Measurements from ENCODE around the gene ARHGDIG.
"Not testable (repeated sequence)": the region's sequence is repeated elsewhere in the genome, so short reads cannot be mapped to it uniquely, and the experiment has no call there.

The ARHGDIG gene

DNA sequence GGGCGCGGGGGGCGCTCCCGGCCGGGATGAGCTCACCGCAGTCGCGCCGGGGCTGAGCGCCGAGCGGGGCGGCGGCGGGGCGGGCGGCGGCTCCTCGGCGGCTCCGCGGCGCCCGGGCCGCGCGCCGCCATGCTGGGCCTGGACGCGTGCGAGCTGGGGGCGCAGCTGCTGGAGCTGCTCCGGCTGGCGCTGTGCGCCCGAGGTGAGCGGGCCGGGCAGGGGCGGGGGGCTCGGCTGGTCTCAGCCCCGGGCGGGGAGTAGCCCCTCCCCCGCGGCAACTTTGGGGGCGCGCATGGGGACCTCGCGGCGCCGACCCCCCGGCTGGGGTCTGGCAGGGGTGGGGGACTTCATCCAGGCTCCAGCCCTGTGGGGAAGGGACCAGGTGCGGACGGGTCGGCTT is at the start of gene ARHGDIG:
TSS of gene ARHGDIG (plus strand) at position 40 of the 400 bp plus-strand sequence. CDS start at position 130, 90 bp downstream.
- no peak for DNase-seq (ENCODE audit: low read depth, low spot score)

DNA sequence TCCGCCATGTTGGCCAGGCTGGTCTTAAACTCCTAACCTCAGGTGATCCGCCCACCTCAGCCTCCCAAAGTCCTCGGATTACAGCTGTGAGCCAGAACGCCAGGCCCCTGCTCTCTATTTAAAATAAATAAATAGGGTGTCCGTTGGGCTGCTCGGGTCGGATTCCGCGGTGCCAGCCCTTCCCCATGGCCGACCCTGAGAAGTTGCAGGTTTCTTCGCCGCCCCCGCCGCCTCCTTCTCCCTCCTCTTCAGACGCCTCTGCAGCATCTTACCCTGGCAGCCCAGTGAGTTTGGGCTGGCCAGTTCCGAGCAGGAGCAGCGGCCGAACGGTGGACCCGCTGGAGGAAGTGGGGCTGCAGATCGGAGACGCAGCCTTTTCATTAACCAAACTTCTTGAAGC is 49.4 kb upstream of the ARHGDIG start:
- no peak for DNase-seq (ENCODE audit: low read depth, low spot score)

DNA sequence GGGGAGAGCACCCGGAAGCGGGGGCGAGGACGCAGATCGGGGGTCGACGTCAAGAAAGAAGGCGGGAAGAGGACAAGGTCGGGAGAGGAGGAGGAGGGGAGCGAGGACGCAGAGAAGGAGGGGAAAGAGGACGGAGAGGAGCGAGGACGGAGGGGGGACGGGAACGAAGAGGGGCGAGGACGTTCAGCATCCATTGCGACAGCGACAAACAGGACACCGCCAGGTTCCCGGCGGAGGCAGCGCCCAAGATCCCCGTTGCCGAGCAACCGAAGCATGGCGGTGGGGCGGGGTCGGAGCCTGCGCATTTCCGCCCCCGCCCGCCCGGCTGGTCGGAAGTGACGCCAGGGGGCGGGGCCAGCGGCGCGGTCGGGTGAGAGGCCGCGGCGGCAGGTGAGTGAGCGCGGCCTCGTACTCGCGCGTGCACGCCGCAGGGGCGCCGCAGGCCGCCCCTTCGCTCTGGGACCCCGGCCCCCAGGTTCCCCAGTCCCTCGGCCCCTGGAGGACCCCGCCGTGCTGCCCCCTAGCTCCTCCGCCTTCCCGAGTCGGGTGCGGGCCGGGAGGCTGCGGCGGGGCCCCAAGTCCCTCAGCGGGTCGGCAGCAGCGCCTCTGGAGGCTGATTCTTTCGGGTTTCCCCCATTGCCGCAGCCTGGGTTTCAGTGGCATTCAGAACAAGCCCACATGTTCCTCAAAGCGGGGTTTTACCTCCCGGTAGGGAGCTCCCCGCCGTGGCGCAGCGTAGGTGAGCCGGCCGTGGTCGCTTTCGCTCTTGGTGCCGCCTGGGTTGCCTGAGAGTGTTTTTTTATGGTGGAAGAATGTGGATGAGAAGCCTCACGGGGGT is 45.7 kb upstream of the ARHGDIG start, which contains the start of gene FAM234A:
TSS of gene FAM234A (plus strand) at position 354 of the 838 bp plus-strand sequence. CDS start 19,593 bp downstream, outside the sequence.
- DNase-seq (ENCODE audit: low read depth, low spot score), result peak; percentile 77

DNA sequence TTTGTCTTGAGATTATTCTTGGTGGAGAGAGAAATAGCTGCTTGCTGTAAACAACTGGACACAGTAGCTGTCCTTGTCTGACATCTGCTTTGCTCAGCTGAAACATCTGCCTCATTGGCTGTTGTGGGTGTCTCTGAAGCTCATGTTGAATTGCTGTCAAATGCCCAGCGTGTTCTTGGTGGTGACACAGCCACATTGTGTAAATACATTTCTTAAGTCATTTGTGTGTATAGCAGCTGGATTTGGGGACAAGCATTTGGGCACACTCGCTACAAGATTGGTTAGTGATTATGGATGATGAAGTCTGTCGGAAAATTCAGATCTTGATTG is 40.5 kb upstream of the ARHGDIG start:
- no peak for DNase-seq (ENCODE audit: low read depth, low spot score)

DNA sequence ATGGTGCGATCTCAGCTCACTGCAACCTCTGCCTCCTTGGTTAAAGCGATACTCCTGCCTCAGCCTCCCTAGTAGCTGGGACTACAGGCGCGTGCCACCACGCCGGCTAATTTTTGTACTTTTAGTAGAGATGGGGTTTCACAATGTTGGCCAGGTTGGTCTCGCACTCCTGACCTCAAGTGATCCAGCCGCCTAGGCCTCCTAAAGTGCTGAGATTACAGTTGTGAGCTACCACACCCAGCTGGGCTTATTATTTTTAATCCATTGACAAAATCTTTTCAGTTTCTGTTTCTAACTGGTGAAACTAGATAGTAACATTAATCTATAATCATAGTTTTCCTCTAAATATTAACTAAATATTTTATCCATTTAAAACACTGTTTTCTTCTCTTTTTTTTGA is 39.8 kb upstream of the ARHGDIG start:
- DNase-seq (ENCODE audit: low read depth, low spot score), result no peak

DNA sequence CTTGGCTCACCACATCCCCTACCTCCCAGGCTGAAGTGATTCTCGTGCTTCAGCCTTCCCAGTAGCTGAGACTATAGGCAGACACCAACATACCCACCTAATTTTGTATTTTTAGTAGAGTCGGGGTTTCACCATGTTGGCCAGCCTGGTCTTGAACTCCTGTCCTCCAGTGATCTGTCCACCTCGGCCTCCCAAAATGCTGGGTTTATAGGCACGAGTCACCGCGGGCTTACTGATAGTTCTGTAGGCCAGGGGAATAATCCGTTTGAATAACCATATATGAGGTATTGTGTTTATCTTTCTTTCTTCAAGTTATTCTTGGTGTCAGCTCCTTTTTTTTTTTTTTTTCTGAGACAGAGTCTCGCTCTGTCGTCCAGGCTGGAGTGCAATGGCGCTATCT is 38.1 kb upstream of the ARHGDIG start:
- DNase-seq (ENCODE audit: low read depth, low spot score), result no peak

DNA sequence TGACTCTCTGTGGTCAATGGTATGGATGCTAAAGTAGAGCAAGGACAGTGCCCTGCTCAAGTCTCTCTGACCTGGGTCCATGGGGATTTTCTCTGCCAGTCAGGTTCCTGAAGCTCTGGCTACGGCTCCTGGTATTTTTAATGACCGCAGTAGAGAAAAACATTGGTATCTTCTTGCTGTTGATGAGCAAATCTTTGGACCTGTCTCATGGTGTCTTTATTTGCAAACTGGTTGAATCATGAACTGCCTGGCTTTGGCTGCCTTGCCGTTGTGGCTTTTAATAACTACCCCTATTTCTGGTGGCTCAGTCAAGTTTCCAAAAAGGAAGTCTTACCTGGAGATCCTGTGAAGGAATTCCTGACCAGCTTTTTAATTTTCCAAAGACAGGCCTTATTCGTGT is 37.0 kb upstream of the ARHGDIG start:
- no peak for DNase-seq (ENCODE audit: low read depth, low spot score)

DNA sequence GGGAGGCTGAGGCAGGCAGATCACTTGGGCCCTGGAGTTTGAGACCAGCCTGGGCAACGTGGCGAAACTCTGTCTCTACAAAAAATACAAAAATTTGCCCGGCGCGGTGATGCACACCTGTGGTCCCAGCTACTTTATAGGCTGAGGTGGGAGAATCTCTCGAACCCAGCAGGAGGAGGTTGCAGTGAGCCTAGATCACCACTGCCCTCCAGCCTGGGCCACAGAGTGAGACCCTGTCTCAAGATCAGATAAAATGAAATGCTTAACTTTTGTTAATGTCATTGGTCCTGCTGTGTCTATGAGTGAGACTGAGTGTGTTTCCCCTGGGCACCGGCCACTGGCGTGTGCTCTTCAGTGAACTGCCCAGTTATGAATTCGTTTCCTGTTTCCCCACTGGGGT is 35.3 kb upstream of the ARHGDIG start:
- no peak for DNase-seq (ENCODE audit: low read depth, low spot score)

DNA sequence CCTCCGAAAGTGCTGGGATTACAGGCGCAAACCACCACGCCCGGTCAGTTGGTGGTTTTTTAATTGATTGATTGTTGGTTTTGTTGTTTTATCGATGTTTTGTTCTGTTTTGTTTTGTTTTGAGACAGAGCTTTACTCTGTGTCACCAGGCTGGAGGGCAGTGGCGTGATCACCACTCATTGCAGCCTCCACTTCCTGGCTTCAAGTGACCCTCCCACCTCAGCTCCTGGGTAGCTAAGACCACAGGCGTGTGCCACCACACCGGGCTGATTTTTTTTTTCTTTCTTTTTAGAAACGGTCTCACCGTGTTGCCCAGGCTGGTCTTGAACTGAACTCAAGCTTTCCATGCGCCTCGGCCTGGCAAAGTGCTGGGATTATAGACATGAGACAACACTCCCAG is 33.4 kb upstream of the ARHGDIG start:
- DNase-seq (ENCODE audit: low read depth, low spot score), result no peak

DNA sequence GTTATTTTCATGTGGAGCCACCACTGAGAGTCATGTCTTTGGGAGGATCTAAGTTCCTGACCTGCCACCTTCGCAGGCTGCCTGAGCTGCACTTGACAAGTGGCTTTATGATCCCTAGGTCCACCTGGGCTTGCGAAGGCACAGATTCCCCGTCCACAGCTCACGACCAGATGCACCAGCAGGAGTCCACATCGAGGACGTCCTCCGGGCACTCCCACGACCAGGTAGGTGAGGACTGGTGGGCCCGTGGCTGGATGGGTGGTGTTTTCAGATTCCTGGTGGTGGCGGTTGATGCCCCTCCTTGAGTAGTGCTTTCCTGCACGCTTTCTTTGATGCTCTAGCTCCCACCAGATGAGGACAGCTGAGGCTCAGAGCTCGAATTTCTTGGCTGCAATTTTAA is 31.0 kb upstream of the ARHGDIG start:
- DNase-seq (ENCODE audit: low read depth, low spot score), result no peak

DNA sequence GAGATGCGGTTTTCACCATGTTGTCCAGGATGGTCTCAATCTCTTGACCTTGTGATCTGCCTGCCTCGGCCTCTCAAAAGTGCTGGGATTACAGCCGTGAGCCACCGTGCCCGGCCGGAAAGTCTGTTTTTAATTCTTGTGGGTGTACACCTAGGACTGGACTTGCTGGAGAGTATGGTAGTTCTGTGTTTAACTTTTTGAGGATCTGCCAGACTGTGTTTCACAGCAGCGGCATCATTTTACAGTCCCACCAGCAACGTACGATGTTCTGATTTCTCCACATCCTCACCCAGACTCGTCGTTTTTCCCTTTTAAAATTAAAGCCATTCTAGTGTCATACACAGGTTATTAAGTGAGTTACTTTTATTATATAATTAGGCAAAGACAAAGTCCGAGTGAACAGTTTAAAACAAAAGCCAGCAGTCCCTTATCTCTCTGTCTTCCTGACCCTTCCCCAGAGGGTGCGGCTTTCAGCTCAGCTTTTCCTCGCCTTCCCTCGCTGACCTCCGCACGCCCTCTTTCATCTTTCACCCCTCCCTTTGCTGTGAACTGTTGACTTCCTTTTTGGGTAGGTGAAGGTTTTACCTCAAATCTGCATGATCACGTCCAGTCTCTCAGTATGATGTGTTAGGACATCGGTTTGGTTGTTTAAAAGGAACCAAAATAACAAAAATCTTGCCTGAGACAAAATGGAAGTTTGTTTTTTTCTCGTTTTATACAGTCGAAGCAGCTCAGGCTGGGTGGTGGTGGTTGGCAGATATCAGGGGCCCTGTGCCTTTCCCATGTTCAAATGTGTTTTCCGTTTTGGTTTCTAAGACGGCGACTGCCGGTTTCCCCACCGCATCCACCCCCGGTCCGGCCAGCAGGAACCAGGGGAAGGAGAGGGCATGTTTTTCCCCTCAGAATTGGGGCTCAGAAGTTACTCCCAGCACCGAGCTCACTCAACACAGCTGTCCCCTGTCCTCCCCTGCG is 27.7 kb upstream of the ARHGDIG start:
- no peak for DNase-seq (ENCODE audit: low read depth, low spot score)

DNA sequence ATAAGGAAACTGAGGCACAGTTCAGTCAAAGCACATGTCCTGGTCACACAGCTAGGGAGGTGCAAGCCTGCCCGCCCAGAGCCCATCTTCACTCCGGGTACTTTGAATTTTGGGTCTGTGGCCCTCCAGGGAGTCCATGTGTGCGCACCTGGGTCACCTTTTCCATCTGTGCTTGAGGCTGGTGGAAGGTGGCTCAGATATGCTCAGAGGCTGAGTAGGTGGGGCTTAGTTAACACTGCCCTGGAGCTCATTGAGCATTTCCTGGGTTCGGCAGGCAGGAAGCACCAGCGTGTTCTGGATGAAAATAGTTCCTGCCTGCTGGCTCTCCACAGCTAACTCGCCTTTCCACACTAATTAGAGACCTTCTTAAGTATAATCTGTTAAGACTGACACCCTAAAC is 26.6 kb upstream of the ARHGDIG start:
- no peak for DNase-seq (ENCODE audit: low read depth, low spot score)

DNA sequence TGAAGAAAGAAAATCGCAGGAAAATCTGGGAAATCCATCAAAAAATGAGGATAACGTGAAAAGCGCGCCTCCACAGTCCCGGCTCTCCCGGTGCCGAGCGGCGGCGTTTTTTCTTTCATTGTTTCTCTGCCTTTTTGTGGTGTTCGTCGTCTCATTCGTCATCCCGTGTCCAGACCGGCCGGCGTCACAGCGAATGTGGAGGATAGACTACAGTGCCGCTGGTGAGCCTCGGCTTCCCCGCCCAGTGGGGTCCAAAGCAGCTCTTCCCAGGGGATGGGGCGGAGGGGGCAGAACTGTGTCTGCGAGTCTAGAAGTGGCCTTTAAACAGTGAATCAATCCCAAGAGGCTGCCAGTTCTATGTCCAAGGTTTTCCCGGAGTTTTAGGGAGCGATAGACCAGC is 25.9 kb upstream of the ARHGDIG start:
- DNase-seq (ENCODE audit: low read depth, low spot score), result no peak

DNA sequence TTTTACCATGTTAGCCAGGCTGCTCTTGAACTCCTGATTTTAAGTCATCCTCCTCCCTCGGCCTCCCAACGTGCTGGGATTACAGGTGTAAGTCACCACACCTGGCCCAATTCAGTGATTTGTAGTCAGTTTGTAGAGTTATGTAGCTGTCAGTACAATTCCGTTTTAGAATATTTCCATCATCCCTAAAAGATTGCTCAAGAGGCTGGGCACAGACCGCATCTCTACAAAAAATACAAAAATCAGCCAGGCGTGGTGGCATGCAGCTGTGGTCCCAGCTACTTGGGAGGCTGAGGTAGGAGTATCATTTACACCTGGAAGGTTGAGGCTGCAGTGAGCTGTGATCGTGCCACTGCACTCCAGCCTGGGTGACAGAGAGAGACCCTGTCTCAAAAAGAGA is 25.2 kb upstream of the ARHGDIG start:
- no peak for DNase-seq (ENCODE audit: low read depth, low spot score)

DNA sequence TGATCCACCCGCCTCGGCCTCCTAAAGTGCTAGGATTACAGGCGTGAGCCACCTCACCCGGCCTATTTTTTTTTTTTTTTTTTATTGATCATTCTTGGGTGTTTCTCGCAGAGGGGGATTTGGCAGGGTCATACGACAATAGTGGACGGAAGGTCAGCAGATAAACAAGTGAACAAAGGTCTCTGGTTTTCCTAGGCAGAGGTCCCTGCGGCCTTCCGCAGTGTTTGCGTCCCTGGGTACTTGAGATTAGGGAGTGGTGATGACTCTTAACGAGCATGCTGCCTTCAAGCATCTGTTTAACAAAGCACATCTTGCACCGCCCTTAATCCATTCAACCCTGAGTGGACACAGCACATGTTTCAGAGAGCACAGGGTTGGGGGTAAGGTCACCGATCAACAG is 22.3 kb upstream of the ARHGDIG start:
- DNase-seq (ENCODE audit: low read depth, low spot score), result not testable (repeated sequence)

DNA sequence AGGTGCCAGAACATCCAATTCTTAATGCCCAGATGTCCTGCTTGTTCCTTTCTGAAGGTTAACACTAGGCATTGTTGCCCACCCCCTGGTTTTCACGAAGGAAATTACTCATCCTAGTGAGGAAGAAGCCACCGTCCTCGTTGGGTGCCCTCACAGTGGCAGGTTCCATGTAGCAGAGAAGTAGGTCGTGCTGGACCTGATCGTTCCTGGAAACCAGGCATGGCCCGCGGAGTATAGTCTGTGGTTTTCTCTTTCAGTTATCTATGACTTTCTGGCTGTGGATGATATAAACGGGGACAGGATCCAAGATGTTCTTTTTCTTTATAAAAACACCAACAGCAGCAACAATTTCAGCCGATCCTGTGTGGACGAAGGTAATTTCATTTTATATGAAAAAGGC is 21.2 kb upstream of the ARHGDIG start:
- DNase-seq (ENCODE audit: low read depth, low spot score), result no peak

DNA sequence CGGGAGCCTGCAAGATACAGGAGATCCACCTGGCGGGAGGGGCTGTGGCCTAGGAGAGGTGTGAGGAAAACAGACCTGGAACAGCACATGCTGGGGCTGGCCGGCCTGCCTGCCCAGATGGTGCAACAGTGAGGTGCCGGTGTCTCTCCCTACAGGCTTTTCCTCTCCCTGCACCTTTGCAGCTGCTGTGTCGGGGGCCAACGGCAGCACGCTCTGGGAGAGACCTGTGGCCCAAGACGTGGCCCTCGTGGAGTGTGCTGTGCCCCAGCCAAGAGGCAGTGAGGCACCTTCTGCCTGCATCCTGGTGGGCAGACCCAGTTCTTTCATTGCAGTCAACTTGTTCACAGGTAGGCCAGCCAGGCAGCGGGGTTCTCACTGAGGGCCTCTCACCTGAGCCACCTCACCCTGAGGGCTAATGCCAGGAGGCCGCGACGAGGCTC is 20.6 kb upstream of the ARHGDIG start:
- no peak for DNase-seq (ENCODE audit: low read depth, low spot score)

DNA sequence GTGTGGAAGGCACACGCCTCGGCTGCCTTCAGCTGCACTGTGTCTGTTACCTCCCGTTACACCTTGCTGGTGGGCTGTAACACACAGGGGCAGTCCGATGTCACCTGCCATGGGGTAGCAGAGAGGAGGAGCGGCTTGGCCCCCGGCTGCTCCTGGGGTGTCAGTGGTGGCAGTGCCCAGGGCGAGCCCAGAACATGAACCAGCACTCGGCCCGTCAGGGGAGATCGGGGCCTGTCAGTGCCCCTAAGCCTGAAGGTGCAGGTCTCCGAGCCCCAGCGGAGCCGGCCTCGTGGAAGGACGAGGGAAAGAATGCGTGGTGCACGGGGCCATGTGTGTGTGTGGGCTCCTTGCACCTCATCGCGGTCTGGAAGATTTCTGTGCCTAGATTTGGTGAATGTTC is 20.1 kb upstream of the ARHGDIG start:
- no peak for DNase-seq (ENCODE audit: low read depth, low spot score)

DNA sequence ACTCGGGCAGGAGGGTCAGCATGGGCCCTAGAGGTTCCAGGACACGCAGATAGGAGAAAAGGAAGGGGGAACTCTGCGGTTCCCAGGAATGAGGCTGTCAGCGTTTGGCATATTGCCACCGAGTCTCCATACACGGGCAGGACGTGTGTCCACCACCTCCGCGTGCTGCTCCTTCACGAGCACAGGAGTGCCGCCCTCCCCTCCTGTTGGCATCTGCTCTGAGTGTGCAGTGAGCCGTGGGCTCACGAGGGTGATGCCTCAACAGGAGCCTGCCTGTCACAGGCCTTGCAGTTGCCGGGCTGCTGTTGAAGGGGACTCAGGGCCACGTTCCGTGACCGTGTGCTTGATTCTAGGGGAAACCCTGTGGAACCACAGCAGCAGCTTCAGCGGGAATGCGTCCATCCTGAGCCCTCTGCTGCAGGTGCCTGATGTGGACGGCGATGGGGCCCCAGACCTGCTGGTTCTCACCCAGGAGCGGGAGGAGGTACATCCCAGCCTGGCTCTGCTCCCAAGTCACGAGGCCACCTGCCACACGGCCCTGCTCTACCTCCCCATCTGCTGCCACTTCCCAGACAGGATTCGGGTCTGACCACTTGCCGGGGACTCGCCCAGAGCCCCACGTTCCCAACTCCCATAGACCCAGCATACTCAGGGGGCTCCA is 19.2 kb upstream of the ARHGDIG start:
- no peak for DNase-seq (ENCODE audit: low read depth, low spot score)

DNA sequence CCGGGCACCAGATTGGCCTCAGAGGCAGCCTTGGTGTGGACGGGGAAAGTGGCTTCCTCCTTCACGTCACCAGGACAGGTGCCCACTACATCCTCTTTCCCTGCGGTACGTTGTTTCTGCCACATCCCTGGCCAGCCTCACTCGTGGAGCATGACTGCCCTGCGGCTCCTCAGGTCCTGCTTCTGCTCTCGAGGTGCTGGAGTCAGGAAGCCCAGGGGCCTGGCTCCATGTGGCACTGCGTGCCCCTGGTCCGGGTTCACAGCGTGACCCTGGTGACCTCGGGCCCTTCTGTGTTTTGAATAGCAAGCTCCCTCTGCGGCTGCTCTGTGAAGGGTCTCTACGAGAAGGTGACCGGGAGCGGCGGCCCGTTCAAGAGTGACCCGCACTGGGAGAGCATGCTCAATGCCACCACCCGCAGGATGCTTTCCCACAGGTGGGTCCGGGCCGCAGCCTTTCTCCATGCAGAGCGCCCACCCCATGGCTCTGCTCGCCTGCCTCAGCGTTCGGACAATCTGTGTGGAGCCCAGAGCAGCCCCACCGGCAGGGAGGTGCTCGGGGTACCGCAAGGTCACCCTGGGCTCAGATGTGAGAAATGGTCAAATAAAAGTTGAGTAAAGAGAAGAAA is 18.2 kb upstream of the ARHGDIG start:
- DNase-seq (ENCODE audit: low read depth, low spot score), result no peak

DNA sequence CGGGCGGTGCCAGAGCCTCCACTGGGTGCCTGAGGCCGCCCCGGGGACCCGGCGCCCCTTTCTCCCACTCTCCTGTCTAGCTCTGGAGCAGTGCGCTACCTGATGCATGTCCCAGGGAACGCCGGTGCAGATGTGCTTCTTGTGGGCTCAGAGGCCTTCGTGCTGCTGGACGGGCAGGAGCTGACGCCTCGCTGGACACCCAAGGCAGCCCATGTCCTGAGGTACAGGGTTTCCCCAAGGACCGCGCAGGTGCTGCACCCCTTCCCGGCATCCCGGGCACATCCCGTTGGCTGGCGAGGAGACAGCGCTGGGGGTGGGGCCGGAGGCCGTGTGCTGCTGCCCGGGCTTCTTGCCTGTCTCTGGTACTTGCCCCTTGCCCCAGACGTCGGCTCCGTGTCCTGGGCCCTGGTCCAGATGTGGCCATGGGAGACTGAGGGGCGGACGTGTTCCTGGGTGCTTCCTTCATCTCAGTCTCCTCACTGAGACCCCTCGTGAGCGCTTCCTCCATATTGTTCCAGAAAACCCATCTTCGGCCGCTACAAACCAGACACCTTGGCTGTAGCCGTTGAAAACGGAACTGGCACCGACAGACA is 17.1 kb upstream of the ARHGDIG start:
- DNase-seq (ENCODE audit: low read depth, low spot score), result no peak
